ENCODE data around the gene OTOP2.
"Not testable (repeated sequence)": the region's sequence is repeated elsewhere in the genome, so short reads cannot be mapped to it uniquely, and the experiment has no call there.

OTOP2 gene

DNA sequence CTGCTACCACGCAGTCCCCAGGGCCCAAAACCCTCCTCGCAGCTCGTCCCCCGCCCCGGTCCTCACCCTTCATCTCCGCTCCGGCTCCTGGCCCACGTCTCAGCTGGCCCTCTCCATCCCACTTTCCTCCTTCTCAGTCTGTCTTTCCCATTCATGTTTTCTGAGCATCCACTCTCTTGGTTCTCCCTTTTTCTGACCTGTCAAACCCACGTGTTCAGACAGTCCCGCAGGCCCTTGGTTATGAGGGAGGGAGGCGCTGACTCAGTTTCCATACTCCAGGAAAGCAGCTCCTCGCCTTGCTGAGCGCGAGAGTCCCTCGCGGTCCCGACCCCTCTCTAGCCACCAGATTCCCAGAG, 48.9 kb downstream of the OTOP2 start:
- peak overlapping the region; percentile 82 for H3K4me3 Mint-ChIP-seq
- no peak for ATAC-seq (ENCODE audit: low read depth)
- H3K9me3 Mint-ChIP-seq = no peaks in the 10 kb centered on the region
- peaks cover 6% of the 10 kb centered on the region for H3K4me1 Mint-ChIP-seq
- H3K27me3 Mint-ChIP-seq = peaks cover 16% of the 10 kb centered on the region
- H3K36me3 Mint-ChIP-seq = no peaks in the 10 kb centered on the region
- DNase-seq (ENCODE audit: low spot score in 2 of 2) = no peak
- peak overlapping the region; percentile 9 for H3K27ac Mint-ChIP-seq

DNA sequence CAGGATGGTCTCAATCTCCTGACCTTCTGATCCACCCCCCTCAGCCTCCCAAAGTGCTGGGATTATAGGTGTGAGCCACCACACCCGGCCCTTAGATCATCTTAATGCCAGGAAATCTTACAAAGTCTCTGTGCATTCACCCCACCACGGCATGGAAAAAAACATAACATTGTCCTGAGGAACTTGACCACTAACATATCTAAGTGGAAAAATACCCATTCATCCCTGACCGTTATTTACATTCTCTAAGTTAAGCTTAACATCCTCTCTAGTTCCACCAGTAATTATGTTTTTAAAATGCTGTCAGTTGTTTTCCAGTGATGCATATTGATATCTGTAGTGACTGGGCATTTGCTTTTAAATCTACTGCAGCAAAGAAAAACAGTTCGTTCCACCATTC, 51.9 kb downstream of the OTOP2 start:
- peaks cover 26% of the 10 kb centered on the region for H3K27me3 Mint-ChIP-seq
- no peak for ATAC-seq (ENCODE audit: low read depth)

DNA sequence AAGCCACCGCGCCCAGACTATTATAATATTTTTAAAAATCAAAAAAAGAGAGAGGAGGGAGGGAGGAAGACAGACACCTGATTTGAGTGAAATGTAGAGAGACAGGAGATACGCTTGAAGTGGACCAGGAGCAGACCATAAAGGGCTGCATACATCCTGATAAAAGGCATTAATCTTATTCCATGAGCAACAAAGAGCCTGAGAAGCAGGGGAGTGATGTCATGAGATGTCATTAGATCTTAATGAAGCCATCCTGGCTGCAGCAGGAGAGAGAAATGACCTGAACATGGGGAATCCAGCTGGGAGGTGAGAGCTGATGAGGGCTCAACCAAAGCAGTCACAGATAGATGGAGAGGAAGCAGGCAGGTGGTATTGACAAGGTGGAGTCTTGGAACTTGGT, 53.7 kb downstream of the OTOP2 start:
- no peak for ATAC-seq (ENCODE audit: low read depth)
- peaks cover 12% of the 10 kb centered on the region for H3K4me1 Mint-ChIP-seq
- no peak overlapping the region for H3K27ac Mint-ChIP-seq
- H3K27me3 Mint-ChIP-seq = peaks cover 26% of the 10 kb centered on the region
- DNase-seq (ENCODE audit: low spot score in 2 of 2) = no peak
- H3K9me3 Mint-ChIP-seq = no peaks in the 10 kb centered on the region
- no peaks in the 10 kb centered on the region for H3K36me3 Mint-ChIP-seq
- H3K4me3 Mint-ChIP-seq = no peak overlapping the region

More for the DNA sequence above, 51.9 kb downstream of the OTOP2 start:
- no peak for DNase-seq (ENCODE audit: low spot score in 2 of 2)
- no peaks in the 10 kb centered on the region for H3K9me3 Mint-ChIP-seq
- H3K4me1 Mint-ChIP-seq = peaks cover 6% of the 10 kb centered on the region
- H3K4me3 Mint-ChIP-seq = no peak overlapping the region
- H3K27ac Mint-ChIP-seq = no peak overlapping the region
- H3K36me3 Mint-ChIP-seq = no peaks in the 10 kb centered on the region

DNA sequence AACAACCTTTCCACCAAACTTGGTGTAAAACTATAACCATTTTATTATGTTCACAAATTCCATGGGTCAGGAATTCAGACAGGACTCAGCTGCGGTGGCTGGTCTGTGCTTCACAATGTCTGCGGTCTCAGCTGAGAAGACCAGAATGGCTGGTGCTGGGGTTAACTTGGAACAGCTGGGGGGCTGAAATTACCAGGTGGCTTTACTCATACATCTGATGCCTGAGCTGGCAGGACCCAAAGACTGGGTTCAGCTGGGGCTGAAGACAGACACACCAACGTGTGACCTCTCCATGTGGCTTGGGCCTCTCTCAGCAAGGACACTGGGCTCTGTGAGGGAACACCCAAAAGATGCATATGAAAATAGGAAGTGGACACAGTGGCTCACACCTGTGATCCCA, 54.2 kb downstream of the OTOP2 start:
- Mint-ChIP-seq H3K4me3 (no peak overlapping the region), H3K36me3 (no peaks in the 10 kb centered on the region), H3K27ac (no peak overlapping the region), H3K4me1 (peaks cover 7% of the 10 kb centered on the region), H3K9me3 (no peaks in the 10 kb centered on the region), H3K27me3 (peaks cover 23% of the 10 kb centered on the region)
- no peak for DNase-seq (ENCODE audit: low spot score in 2 of 2)
- ATAC-seq (ENCODE audit: low read depth) = no peak

- Mint-ChIP-seq H3K27ac (no peak overlapping the region), H3K27me3 (peaks cover 22% of the 10 kb centered on the region), H3K4me3 (no peak overlapping the region), H3K9me3 (no peaks in the 10 kb centered on the region), H3K36me3 (no peaks in the 10 kb centered on the region), H3K4me1 (peaks cover 7% of the 10 kb centered on the region)
- no peak for ATAC-seq (ENCODE audit: low read depth)
- no peak for DNase-seq (ENCODE audit: low spot score in 2 of 2)
Measured at GRCh38 chr17:74979408-74980146, 55.5 kb downstream of the OTOP2 start.

DNA sequence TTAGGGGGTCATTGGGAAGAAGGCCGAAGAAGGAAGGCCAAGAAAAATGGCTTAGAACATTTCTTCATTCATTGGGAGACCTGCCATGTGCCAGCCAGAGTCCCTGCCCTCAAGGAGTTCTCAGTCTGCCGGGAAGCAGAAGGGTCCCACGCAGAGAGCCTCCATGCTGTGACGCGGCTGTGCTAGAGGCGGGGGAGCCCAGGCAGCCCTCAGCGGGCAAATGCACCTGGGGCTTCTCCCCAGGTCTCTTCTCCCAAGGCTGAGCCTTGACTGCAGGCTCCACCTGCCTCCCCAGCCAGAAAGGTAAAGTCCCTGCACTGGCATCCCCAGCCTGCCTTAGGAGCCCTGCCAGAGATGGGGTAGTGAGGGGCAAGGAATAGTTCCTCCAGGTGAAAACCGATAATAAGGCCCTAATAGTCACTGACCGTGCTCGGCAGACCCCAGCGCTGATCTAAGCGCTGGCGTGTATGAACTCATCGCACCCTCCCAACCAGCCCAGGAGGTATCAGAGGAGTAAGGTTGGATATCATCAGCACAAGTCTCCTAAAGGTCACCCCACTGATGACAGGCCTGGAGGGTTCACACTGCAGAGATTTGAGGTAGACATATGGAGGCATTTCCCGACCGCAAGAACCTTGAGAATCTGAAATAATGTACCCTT, 57.4 kb downstream of the OTOP2 start:
- Mint-ChIP-seq H3K4me3 (peak overlapping the region; percentile 89), H3K27ac (no peak overlapping the region), H3K27me3 (peaks cover 20% of the 10 kb centered on the region), H3K9me3 (no peaks in the 10 kb centered on the region), H3K4me1 (peaks cover 7% of the 10 kb centered on the region), H3K36me3 (no peaks in the 10 kb centered on the region)
- DNase-seq (ENCODE audit: low spot score in 2 of 2) = no peak
- peak; percentile 10 for ATAC-seq (ENCODE audit: low read depth)

GRCh38 chr17:74981979-74982662, 58.0 kb downstream of the OTOP2 start:
- peak overlapping the region; percentile 89 for H3K4me3 Mint-ChIP-seq
- H3K9me3 Mint-ChIP-seq = no peaks in the 10 kb centered on the region
- peaks cover 8% of the 10 kb centered on the region for H3K4me1 Mint-ChIP-seq
- H3K27me3 Mint-ChIP-seq = peaks cover 17% of the 10 kb centered on the region
- DNase-seq (ENCODE audit: low spot score in 2 of 2) = peak in 1 of 2 donors; percentile 48
- no peaks in the 10 kb centered on the region for H3K36me3 Mint-ChIP-seq
- peak; percentile 88 for ATAC-seq (ENCODE audit: low read depth)
- H3K27ac Mint-ChIP-seq = no peak overlapping the region

GRCh38 chr17:74982663-74983313, 58.7 kb downstream of the OTOP2 start:
- Mint-ChIP-seq H3K27me3 (peaks cover 15% of the 10 kb centered on the region), H3K4me3 (peak overlapping the region; percentile 89)
- not testable (repeated sequence) for ATAC-seq (ENCODE audit: low read depth); H3K27ac Mint-ChIP-seq; H3K9me3 Mint-ChIP-seq; H3K36me3 Mint-ChIP-seq; DNase-seq (ENCODE audit: low spot score in 2 of 2); H3K4me1 Mint-ChIP-seq
